HCT116 (cell line): ENCODE results near the gene DBR1.

Experiments
- EZH2phosphoT487 ChIP-seq: fragments of 200-600 bp; IDR thresholded peaks from 2 replicates; pipeline ENCODE4 v1.6.1; 2018; ENCODE audit warnings: antibody characterized with exemption, borderline replicate concordance
- POLR2AphosphoS5 ChIP-seq: IDR thresholded peaks from 2 replicates; pipeline ENCODE4 v1.6.1; 2011; ENCODE audit warnings: mild to moderate bottlenecking, low read depth, low read length, moderate library complexity
- RAD21 ChIP-seq: IDR thresholded peaks from 2 replicates; pipeline ENCODE4 v1.6.1; 2012; ENCODE audit warnings: low read depth, mild to moderate bottlenecking
- SP1 ChIP-seq: IDR thresholded peaks from 2 replicates; pipeline ENCODE4 v1.6.1; 2012; ENCODE audit warnings: low read depth
- TCF7L2 ChIP-seq: IDR thresholded peaks from 2 replicates; pipeline ENCODE4 v1.7.0; 2011; ENCODE audit warnings: borderline replicate concordance, inconsistent platforms; ENCODE audit not compliant: insufficient read depth, insufficient read length; ENCODE audit errors: extremely low read depth
- ZNF274 ChIP-seq: fragments of 200-500 bp; sonication (Bioruptor generic); IDR thresholded peaks from 2 replicates; pipeline ENCODE4 v1.6.1; 2014; ENCODE audit warnings: mild to moderate bottlenecking, low read depth, low read length, inconsistent platforms
- TF ChIP-seq, protein P1 (sequence below), 3 experiments: fragments of 200-600 bp in 1 of 3; sonication (generic) in 1 of 3; IDR thresholded peaks in 2 of 3; conservative IDR thresholded peaks in 1 of 3; 2 replicates each; pipeline ENCODE4 v1.5.1; 2012 to 2017; ENCODE audit warnings: low read depth in 2 of 3, low read length in 2 of 3, antibody characterized with exemption in 1 of 3, borderline replicate concordance in 1 of 3, control low read depth in 1 of 3, mild to moderate bottlenecking in 1 of 3, mixed read lengths in 1 of 3, mixed run types in 1 of 3, moderate library complexity in 1 of 3; ENCODE audit not compliant: insufficient read depth in 1 of 3
- TF ChIP-seq, protein P2 (sequence below): IDR thresholded peaks from 2 replicates; pipeline ENCODE4 v1.6.1; 2012
- TF ChIP-seq, protein P3 (sequence below): IDR thresholded peaks from 2 replicates; pipeline ENCODE4 v1.6.1; 2012
- TF ChIP-seq, protein P4 (sequence below): IDR thresholded peaks from 2 replicates; pipeline ENCODE4 v1.6.1; 2011; ENCODE audit warnings: mild to moderate bottlenecking, low read length, moderate library complexity; ENCODE audit not compliant: insufficient replicate concordance; ENCODE audit errors: extremely low read depth

DNA sequence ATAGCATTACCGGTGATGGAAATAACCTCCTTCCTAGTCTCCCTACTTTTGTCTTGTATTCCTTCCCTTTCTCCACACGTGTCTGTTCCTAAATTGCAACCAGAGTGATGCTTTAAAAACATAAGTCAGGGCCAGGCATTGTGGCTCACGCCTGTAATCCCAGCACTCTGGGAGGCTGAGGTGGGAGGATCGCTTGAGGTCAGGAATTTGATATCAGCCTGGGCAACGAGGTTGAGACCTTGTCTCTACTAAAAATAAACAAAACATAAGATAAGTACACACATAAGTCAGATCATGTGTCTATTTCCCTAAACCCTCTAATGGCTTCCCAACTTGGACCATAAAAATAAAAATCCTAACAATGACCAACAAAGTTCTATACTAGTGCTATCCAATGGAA, 30.8 kb upstream of the DBR1 start:
- TF ChIP-seq, protein P1, sequence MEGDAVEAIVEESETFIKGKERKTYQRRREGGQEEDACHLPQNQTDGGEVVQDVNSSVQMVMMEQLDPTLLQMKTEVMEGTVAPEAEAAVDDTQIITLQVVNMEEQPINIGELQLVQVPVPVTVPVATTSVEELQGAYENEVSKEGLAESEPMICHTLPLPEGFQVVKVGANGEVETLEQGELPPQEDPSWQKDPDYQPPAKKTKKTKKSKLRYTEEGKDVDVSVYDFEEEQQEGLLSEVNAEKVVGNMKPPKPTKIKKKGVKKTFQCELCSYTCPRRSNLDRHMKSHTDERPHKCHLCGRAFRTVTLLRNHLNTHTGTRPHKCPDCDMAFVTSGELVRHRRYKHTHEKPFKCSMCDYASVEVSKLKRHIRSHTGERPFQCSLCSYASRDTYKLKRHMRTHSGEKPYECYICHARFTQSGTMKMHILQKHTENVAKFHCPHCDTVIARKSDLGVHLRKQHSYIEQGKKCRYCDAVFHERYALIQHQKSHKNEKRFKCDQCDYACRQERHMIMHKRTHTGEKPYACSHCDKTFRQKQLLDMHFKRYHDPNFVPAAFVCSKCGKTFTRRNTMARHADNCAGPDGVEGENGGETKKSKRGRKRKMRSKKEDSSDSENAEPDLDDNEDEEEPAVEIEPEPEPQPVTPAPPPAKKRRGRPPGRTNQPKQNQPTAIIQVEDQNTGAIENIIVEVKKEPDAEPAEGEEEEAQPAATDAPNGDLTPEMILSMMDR (IDR thresholded peaks at IDR 0.05 in 2 of 3, conservative IDR thresholded peaks at IDR 0.05 in 1 of 3; ENCODE audit: borderline replicate concordance in 1 of 3, insufficient read depth in 1 of 3, low read depth in 2 of 3, low read length in 2 of 3) = no peak
- TF ChIP-seq POLR2AphosphoS5 = no peak
- TF ChIP-seq RAD21 = no peak
- TF ChIP-seq, protein P2, sequence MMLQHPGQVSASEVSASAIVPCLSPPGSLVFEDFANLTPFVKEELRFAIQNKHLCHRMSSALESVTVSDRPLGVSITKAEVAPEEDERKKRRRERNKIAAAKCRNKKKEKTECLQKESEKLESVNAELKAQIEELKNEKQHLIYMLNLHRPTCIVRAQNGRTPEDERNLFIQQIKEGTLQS = no peak
- TF ChIP-seq, protein P3, sequence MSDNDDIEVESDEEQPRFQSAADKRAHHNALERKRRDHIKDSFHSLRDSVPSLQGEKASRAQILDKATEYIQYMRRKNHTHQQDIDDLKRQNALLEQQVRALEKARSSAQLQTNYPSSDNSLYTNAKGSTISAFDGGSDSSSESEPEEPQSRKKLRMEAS = no peak
- no peak for TF ChIP-seq SP1
- no peak for TF ChIP-seq ZNF274
- TF ChIP-seq EZH2phosphoT487 = no peak
- TF ChIP-seq, protein P4, sequence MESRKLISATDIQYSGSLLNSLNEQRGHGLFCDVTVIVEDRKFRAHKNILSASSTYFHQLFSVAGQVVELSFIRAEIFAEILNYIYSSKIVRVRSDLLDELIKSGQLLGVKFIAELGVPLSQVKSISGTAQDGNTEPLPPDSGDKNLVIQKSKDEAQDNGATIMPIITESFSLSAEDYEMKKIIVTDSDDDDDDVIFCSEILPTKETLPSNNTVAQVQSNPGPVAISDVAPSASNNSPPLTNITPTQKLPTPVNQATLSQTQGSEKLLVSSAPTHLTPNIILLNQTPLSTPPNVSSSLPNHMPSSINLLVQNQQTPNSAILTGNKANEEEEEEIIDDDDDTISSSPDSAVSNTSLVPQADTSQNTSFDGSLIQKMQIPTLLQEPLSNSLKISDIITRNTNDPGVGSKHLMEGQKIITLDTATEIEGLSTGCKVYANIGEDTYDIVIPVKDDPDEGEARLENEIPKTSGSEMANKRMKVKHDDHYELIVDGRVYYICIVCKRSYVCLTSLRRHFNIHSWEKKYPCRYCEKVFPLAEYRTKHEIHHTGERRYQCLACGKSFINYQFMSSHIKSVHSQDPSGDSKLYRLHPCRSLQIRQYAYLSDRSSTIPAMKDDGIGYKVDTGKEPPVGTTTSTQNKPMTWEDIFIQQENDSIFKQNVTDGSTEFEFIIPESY = no peak
- no peak for TF ChIP-seq TCF7L2
